Activated B cell treated with CpG ODN at 0.5 μM for 24 hours (primary cell): ENCODE data around the gene KIF3B. TPM values are rescaled to one million over a fixed set of nuclear protein-coding genes. Genes with fewer than 3 reads are reported as not detected.

Experiments
- ATAC-seq: fragments of 200-7000 bp; cut with Tn5 transposase; one replicate; pipeline ENCODE4 v1.10.0; 2021; ENCODE audit warnings: low read depth, mild to moderate bottlenecking, moderate library complexity
- CTCF ChIA-PET: fragments of 350-600 bp; sonication (Branson Sonifier 250); formaldehyde crosslinking; loops from one replicate; lab custom pipeline; 2021; ENCODE audit warnings: antibody characterized with exemption; lab: Charles Lee
- POLR2A ChIA-PET: fragments of 350-600 bp; sonication (Branson Sonifier 250); formaldehyde crosslinking; loops from one replicate; lab custom pipeline; 2021; ENCODE audit warnings: antibody characterized with exemption; lab: Charles Lee
- DNase-seq: peaks from one replicate; pipeline ENCODE4 v3.0.0; 2022
- H3K27ac Mint-ChIP-seq: one replicate; pipeline ENCODE4 v1.8.0; 2020; ENCODE audit warnings: mixed read lengths
- H3K27me3 Mint-ChIP-seq: one replicate; pipeline ENCODE4 v1.8.0; 2021; ENCODE audit warnings: mixed read lengths
- H3K36me3 Mint-ChIP-seq: one replicate; pipeline ENCODE4 v1.8.0; 2021; ENCODE audit warnings: low read depth, mixed read lengths
- H3K4me1 Mint-ChIP-seq: one replicate; pipeline ENCODE4 v1.8.0; 2021; ENCODE audit warnings: mixed read lengths
- H3K4me3 Mint-ChIP-seq: one replicate; pipeline ENCODE4 v1.8.0; 2020; ENCODE audit warnings: mild to moderate bottlenecking, mixed read lengths
- H3K9me3 Mint-ChIP-seq: one replicate; pipeline ENCODE4 v1.8.0; 2020; ENCODE audit warnings: mixed read lengths
- CTCF ChIP-seq: fragments of 200-600 bp; IDR thresholded peaks from one replicate; pipeline ENCODE4 v1.8.0; 2022; ENCODE audit warnings: antibody characterized with exemption, mild to moderate bottlenecking
- intact Hi-C: fragments of 100-400 bp; cut with micrococcal nuclease; formaldehyde crosslinking; loops from one replicate; pipeline ENCODE4 v1.15.1; 2024
- total RNA-seq: library from RNA; stranded (reverse); gene quantifications from 2 replicates; pipeline ENCODE4 v1.2.3, GENCODE V29; 2022

Gene KIF3B
- total RNA-seq, 1 donor from 2014 or later = 28.4 TPM

- TF ChIP-seq CTCF = no peak
- ChIA-PET POLR2A (interaction anchor here (1.0 kb wide), 2 partner anchors 10 to 27 kb away, joined by 3 read pairs; no protein-coding TSS in a partner anchor), CTCF (interaction anchor here (1.1 kb wide), 1 partner anchor 31 kb away, joined by 3 read pairs; no protein-coding TSS in a partner anchor)
- intact Hi-C loops = no loop called here
- no peak for ATAC-seq
- Mint-ChIP-seq H3K27me3 (no peaks in the 10 kb centered on the region), H3K36me3 (peaks cover 34% of the 10 kb centered on the region), H3K4me3 (peak overlapping the region; percentile 0), H3K4me1 (peaks cover 96% of the 10 kb centered on the region), H3K27ac (peak overlapping the region; percentile 67), H3K9me3 (no peaks in the 10 kb centered on the region)
- no peak for DNase-seq
Observed at GRCh38 chr20:32364554-32365208, 87.2 kb downstream of the KIF3B start.

- H3K9me3 Mint-ChIP-seq = no peaks in the 10 kb centered on the region
- ATAC-seq (no peak), DNase-seq (no peak)
- H3K27ac Mint-ChIP-seq = peak overlapping the region; percentile 67
- H3K36me3 Mint-ChIP-seq = peaks cover 34% of the 10 kb centered on the region
- no peak for TF ChIP-seq CTCF
- no peaks in the 10 kb centered on the region for H3K27me3 Mint-ChIP-seq
- peaks cover 87% of the 10 kb centered on the region for H3K4me1 Mint-ChIP-seq
- CTCF ChIA-PET = no interaction called here
- no peak overlapping the region for H3K4me3 Mint-ChIP-seq
- POLR2A ChIA-PET = interaction anchor here (1.0 kb wide), 2 partner anchors 11 to 28 kb away, joined by 3 read pairs; no protein-coding TSS in a partner anchor
- intact Hi-C loops = no loop called here
Observed at GRCh38 chr20:32365564-32365963, 88.1 kb downstream of the KIF3B start.

GRCh38 chr20:32366380-32366779, 88.9 kb downstream of the KIF3B start:
- no peaks in the 10 kb centered on the region for H3K27me3 Mint-ChIP-seq
- no peak for ATAC-seq
- intact Hi-C loops = no loop called here

GRCh38 chr20:32368323-32368722, 90.9 kb downstream of the KIF3B start:
- Mint-ChIP-seq H3K9me3 (no peaks in the 10 kb centered on the region), H3K27ac (peak overlapping the region; percentile 27), H3K4me1 (peaks cover 60% of the 10 kb centered on the region), H3K4me3 (peak overlapping the region; percentile 21), H3K27me3 (no peaks in the 10 kb centered on the region), H3K36me3 (peaks cover 47% of the 10 kb centered on the region)
- intact Hi-C loops = no loop called here
- ChIA-PET POLR2A (interaction anchor here (1.4 to 3.6 kb wide), 3 partner anchors 10 to 13 kb away, joined by 5 to 35 read pairs (median 7); partner anchors contain the start of gene ASXL1), CTCF (no interaction called here)
- no peak for TF ChIP-seq CTCF
- no peak for DNase-seq
- ATAC-seq = no peak

More at GRCh38 chr20:32366380-32366779, 88.9 kb downstream of the KIF3B start:
- Mint-ChIP-seq H3K4me1 (peaks cover 79% of the 10 kb centered on the region), H3K4me3 (peak overlapping the region; percentile 2), H3K27ac (peak overlapping the region; percentile 63), H3K9me3 (no peaks in the 10 kb centered on the region), H3K36me3 (peaks cover 35% of the 10 kb centered on the region)
- TF ChIP-seq CTCF = no peak
- ChIA-PET CTCF (no interaction called here), POLR2A (interaction anchor here (0.7 to 3.6 kb wide), 2 partner anchors 8 to 19 kb away, joined by 3 to 35 read pairs; partner anchors contain the start of gene ASXL1)
- no peak for DNase-seq

GRCh38 chr20:32368925-32369324, 91.5 kb downstream of the KIF3B start:
- ATAC-seq = peak; percentile 76
- no peaks in the 10 kb centered on the region for H3K9me3 Mint-ChIP-seq
- CTCF ChIA-PET = no interaction called here
- intact Hi-C loops = loop anchor here (1.0 kb wide), 1 partner anchor 12 kb away; no protein-coding TSS in a partner anchor
- H3K36me3 Mint-ChIP-seq = peaks cover 51% of the 10 kb centered on the region
- H3K27ac Mint-ChIP-seq = peak overlapping the region; percentile 70
- H3K4me1 Mint-ChIP-seq = peaks cover 54% of the 10 kb centered on the region
- DNase-seq = no peak
- peak overlapping the region; percentile 52 for H3K4me3 Mint-ChIP-seq
- POLR2A ChIA-PET = interaction anchor here (0.6 to 3.6 kb wide), 5 partner anchors 10 to 31 kb away, joined by 3 to 35 read pairs (median 6); partner anchors contain the start of gene ASXL1
- no peaks in the 10 kb centered on the region for H3K27me3 Mint-ChIP-seq
- TF ChIP-seq CTCF = no peak
